SKM-1 treated with dmso at 0.1 percent for 144 hours (cell line): ENCODE measurements around the gene HSPB9.
"Not testable (repeated sequence)": the region's sequence is repeated elsewhere in the genome, so short reads cannot be mapped to it uniquely, and the experiment has no call there.

Experiments used
- DNase-seq: peaks from one replicate; lab custom pipeline; 2025; ENCODE audit not compliant: unreplicated experiment; lab: John Stamatoyannopoulos, UW

The HSPB9 gene

GRCh38 chr17:42140690-42141089, 18.1 kb downstream of the HSPB9 start:
- DNase-seq, result not testable (repeated sequence)

GRCh38 chr17:42141382-42141781, 18.8 kb downstream of the HSPB9 start:
- no peak for DNase-seq

GRCh38 chr17:42142371-42142896, 19.8 kb downstream of the HSPB9 start:
- DNase-seq, result no peak

GRCh38 chr17:42143138-42143537, 20.5 kb downstream of the HSPB9 start:
- not testable (repeated sequence) for DNase-seq

GRCh38 chr17:42146911-42147607, 24.5 kb downstream of the HSPB9 start:
- no peak for DNase-seq

- peak; percentile 50 for DNase-seq
Measured at GRCh38 chr17:42153919-42154742, 31.5 kb downstream of the HSPB9 start.

GRCh38 chr17:42155614-42156045, 33.0 kb downstream of the HSPB9 start:
- DNase-seq, result no peak

GRCh38 chr17:42159796-42160530, 37.4 kb downstream of the HSPB9 start:
- DNase-seq, result no peak

GRCh38 chr17:42160531-42160910, 37.9 kb downstream of the HSPB9 start:
- DNase-seq, result no peak

GRCh38 chr17:42163113-42163512, 40.5 kb downstream of the HSPB9 start:
- peak; percentile 29 for DNase-seq

GRCh38 chr17:42163696-42164407, 41.2 kb downstream of the HSPB9 start:
- DNase-seq, result no peak

GRCh38 chr17:42165751-42166150, 43.1 kb downstream of the HSPB9 start:
- DNase-seq, result no peak

GRCh38 chr17:42166196-42166763, 43.7 kb downstream of the HSPB9 start:
- no peak for DNase-seq

GRCh38 chr17:42167807-42168206, 45.2 kb downstream of the HSPB9 start:
- DNase-seq, result no peak

- DNase-seq, result no peak
Measured at GRCh38 chr17:42169351-42169750, 46.7 kb downstream of the HSPB9 start.

GRCh38 chr17:42171831-42172230, 49.2 kb downstream of the HSPB9 start:
- DNase-seq, result no peak
